ENCODE measurements around the gene SMYD1. TPM values are rescaled to one million over a fixed set of nuclear protein-coding genes. Genes with fewer than 3 reads are reported as not detected.

The SMYD1 gene
- total RNA-seq, 1 donor from 2014 or later = not detected

GRCh38 chr2:88127638-88127887 is 59.9 kb downstream of the SMYD1 start:
- no peaks in the 10 kb centered on the region for H3K4me1 Mint-ChIP-seq (ENCODE audit: low read depth)

GRCh38 chr2:88127888-88128653 is 60.4 kb downstream of the SMYD1 start, which contains the start of gene FABP1:
Gene FABP1, minus strand, starts transcription at chr2:88128062. Its CDS starts 45 bp downstream, at chr2:88128017.
- Mint-ChIP-seq H3K27ac (ENCODE audit: unreplicated experiment) (no peak within 1 kb of the TSS), H3K27me3 (ENCODE audit: low read depth) (peaks cover 35% of the 10 kb centered on the region), H3K9me3 (ENCODE audit: low read depth) (no peaks in the 10 kb centered on the region), H3K4me3 (ENCODE audit: unreplicated experiment) (no peak within 1 kb of the TSS), H3K36me3 (ENCODE audit: low read depth) (peaks cover 2% of the 10 kb centered on the region), H3K4me1 (ENCODE audit: low read depth) (no peaks in the 10 kb centered on the region)
- no peak for TF ChIP-seq CTCF (IDR thresholded peaks at IDR 0.05)
- no peak for DNase-seq (ENCODE audit: low spot score)

More at GRCh38 chr2:88127638-88127887, 59.9 kb downstream of the SMYD1 start:
- Mint-ChIP-seq H3K27me3 (ENCODE audit: low read depth) (peaks cover 36% of the 10 kb centered on the region), H3K27ac (ENCODE audit: unreplicated experiment) (no peak overlapping the region), H3K9me3 (ENCODE audit: low read depth) (no peaks in the 10 kb centered on the region), H3K36me3 (ENCODE audit: low read depth) (peaks cover 2% of the 10 kb centered on the region), H3K4me3 (ENCODE audit: unreplicated experiment) (no peak overlapping the region)
- no peak for DNase-seq (ENCODE audit: low spot score)
- TF ChIP-seq CTCF (IDR thresholded peaks at IDR 0.05) = no peak

GRCh38 chr2:88128654-88129312 is 61.2 kb downstream of the SMYD1 start:
- Mint-ChIP-seq H3K36me3 (ENCODE audit: low read depth) (peaks cover 2% of the 10 kb centered on the region), H3K27me3 (ENCODE audit: low read depth) (peaks cover 35% of the 10 kb centered on the region), H3K9me3 (ENCODE audit: low read depth) (no peaks in the 10 kb centered on the region), H3K4me1 (ENCODE audit: low read depth) (no peaks in the 10 kb centered on the region), H3K27ac (ENCODE audit: unreplicated experiment) (no peak overlapping the region), H3K4me3 (ENCODE audit: unreplicated experiment) (no peak overlapping the region)
- no peak for DNase-seq (ENCODE audit: low spot score)
- TF ChIP-seq CTCF (IDR thresholded peaks at IDR 0.05) = no peak

- Mint-ChIP-seq H3K4me1 (ENCODE audit: low read depth) (no peaks in the 10 kb centered on the region), H3K27me3 (ENCODE audit: low read depth) (peaks cover 36% of the 10 kb centered on the region), H3K4me3 (ENCODE audit: unreplicated experiment) (no peak overlapping the region), H3K9me3 (ENCODE audit: low read depth) (no peaks in the 10 kb centered on the region), H3K27ac (ENCODE audit: unreplicated experiment) (no peak overlapping the region), H3K36me3 (ENCODE audit: low read depth) (peaks cover 2% of the 10 kb centered on the region)
- DNase-seq (ENCODE audit: low spot score) = no peak
- TF ChIP-seq CTCF (IDR thresholded peaks at IDR 0.05) = no peak
These were observed 61.8 kb downstream of the SMYD1 start for GRCh38 chr2:88129313-88129959.

- Mint-ChIP-seq H3K4me1 (ENCODE audit: low read depth) (no peaks in the 10 kb centered on the region), H3K4me3 (ENCODE audit: unreplicated experiment) (no peak overlapping the region), H3K9me3 (ENCODE audit: low read depth) (no peaks in the 10 kb centered on the region), H3K36me3 (ENCODE audit: low read depth) (peaks cover 2% of the 10 kb centered on the region), H3K27ac (ENCODE audit: unreplicated experiment) (no peak overlapping the region), H3K27me3 (ENCODE audit: low read depth) (peaks cover 36% of the 10 kb centered on the region)
- no peak for DNase-seq (ENCODE audit: low spot score)
- TF ChIP-seq CTCF (IDR thresholded peaks at IDR 0.05) = no peak
These were observed 63.8 kb downstream of the SMYD1 start for GRCh38 chr2:88131201-88131998.

Measured in chondrocyte (in vitro differentiated cells).